Activated B cell treated with CpG ODN at 0.5 μM for 24 hours (primary cell): ENCODE results near the gene TH. TPM values are rescaled to one million over a fixed set of nuclear protein-coding genes. Genes with fewer than 3 reads are reported as not detected.
A peak's percentile ranks its signal among the peaks of the same experiment; 100 is the strongest.

Experiments used
- ATAC-seq: fragments of 200-7000 bp; cut with Tn5 transposase; one replicate; pipeline ENCODE4 v1.10.0; 2021; ENCODE audit warnings: low read depth, mild to moderate bottlenecking, moderate library complexity
- CTCF ChIA-PET: fragments of 350-600 bp; sonication (Branson Sonifier 250); formaldehyde crosslinking; loops from one replicate; lab custom pipeline; 2021; ENCODE audit warnings: antibody characterized with exemption; lab: Charles Lee
- POLR2A ChIA-PET: fragments of 350-600 bp; sonication (Branson Sonifier 250); formaldehyde crosslinking; loops from one replicate; lab custom pipeline; 2021; ENCODE audit warnings: antibody characterized with exemption; lab: Charles Lee
- DNase-seq: peaks from one replicate; pipeline ENCODE4 v3.0.0; 2022
- H3K27ac Mint-ChIP-seq: one replicate; pipeline ENCODE4 v1.8.0; 2020; ENCODE audit warnings: mixed read lengths
- H3K27me3 Mint-ChIP-seq: one replicate; pipeline ENCODE4 v1.8.0; 2021; ENCODE audit warnings: mixed read lengths
- H3K36me3 Mint-ChIP-seq: one replicate; pipeline ENCODE4 v1.8.0; 2021; ENCODE audit warnings: low read depth, mixed read lengths
- H3K4me1 Mint-ChIP-seq: one replicate; pipeline ENCODE4 v1.8.0; 2021; ENCODE audit warnings: mixed read lengths
- H3K4me3 Mint-ChIP-seq: one replicate; pipeline ENCODE4 v1.8.0; 2020; ENCODE audit warnings: mild to moderate bottlenecking, mixed read lengths
- H3K9me3 Mint-ChIP-seq: one replicate; pipeline ENCODE4 v1.8.0; 2020; ENCODE audit warnings: mixed read lengths
- CTCF ChIP-seq: fragments of 200-600 bp; IDR thresholded peaks from one replicate; pipeline ENCODE4 v1.8.0; 2022; ENCODE audit warnings: antibody characterized with exemption, mild to moderate bottlenecking
- intact Hi-C: fragments of 100-400 bp; cut with micrococcal nuclease; formaldehyde crosslinking; loops from one replicate; pipeline ENCODE4 v1.15.1; 2024
- total RNA-seq: library from RNA; stranded (reverse); gene quantifications from 2 replicates; pipeline ENCODE4 v1.2.3, GENCODE V29; 2022

TH gene
- total RNA-seq: not detected in 2 replicates

GRCh38 chr11:2171591-2172003 is at the start of gene TH:
Gene TH, minus strand, starts transcription at chr11:2171815. Its CDS starts 29 bp downstream, at chr11:2171786.
- ChIA-PET POLR2A (no interaction called here), CTCF (no interaction called here)
- no peak for DNase-seq
- Mint-ChIP-seq H3K27me3 (peaks cover 4% of the 10 kb centered on the region), H3K4me1 (no peaks in the 10 kb centered on the region), H3K4me3 (no peak within 1 kb of the TSS), H3K27ac (no peak within 1 kb of the TSS), H3K36me3 (no peaks in the 10 kb centered on the region), H3K9me3 (no peaks in the 10 kb centered on the region)
- TF ChIP-seq CTCF: no peak
- no peak for ATAC-seq
- intact Hi-C loops: no loop called here

- ATAC-seq: no peak
- no peak for TF ChIP-seq CTCF
- intact Hi-C loops: loop anchor here (2.0 kb wide), 1 partner anchor 48 kb away; no protein-coding TSS in a partner anchor
- peaks cover 18% of the 10 kb centered on the region for H3K27me3 Mint-ChIP-seq
- DNase-seq: no peak
- CTCF ChIA-PET: no interaction called here
- peaks cover 6% of the 10 kb centered on the region for H3K9me3 Mint-ChIP-seq
- no peak overlapping the region for H3K4me3 Mint-ChIP-seq
- H3K36me3 Mint-ChIP-seq: no peaks in the 10 kb centered on the region
- POLR2A ChIA-PET: no interaction called here
- peaks cover 9% of the 10 kb centered on the region for H3K4me1 Mint-ChIP-seq
- H3K27ac Mint-ChIP-seq: no peak overlapping the region
Observed at GRCh38 chr11:2221024-2221423, 49.4 kb upstream of the TH start.

- Mint-ChIP-seq H3K27me3 (peaks cover 13% of the 10 kb centered on the region), H3K4me3 (no peak overlapping the region), H3K27ac (peak overlapping the region; percentile 1), H3K9me3 (peaks cover 6% of the 10 kb centered on the region), H3K4me1 (peaks cover 9% of the 10 kb centered on the region), H3K36me3 (no peaks in the 10 kb centered on the region)
- TF ChIP-seq CTCF: no peak
- POLR2A ChIA-PET: no interaction called here
- peak; percentile 21 for ATAC-seq
- CTCF ChIA-PET: no interaction called here
- no peak for DNase-seq
- intact Hi-C loops: loop anchor here (2.0 kb wide), 1 partner anchor 49 kb away; no protein-coding TSS in a partner anchor
Observed at GRCh38 chr11:2220173-2220771, 48.7 kb upstream of the TH start.

- TF ChIP-seq CTCF: no peak
- H3K4me3 Mint-ChIP-seq: no peak overlapping the region
Observed at GRCh38 chr11:2219318-2220017, 47.9 kb upstream of the TH start.

GRCh38 chr11:2218031-2218633 is 46.5 kb upstream of the TH start:
- TF ChIP-seq CTCF: no peak
- Mint-ChIP-seq H3K9me3 (no peaks in the 10 kb centered on the region), H3K4me1 (peaks cover 10% of the 10 kb centered on the region), H3K4me3 (no peak overlapping the region), H3K27ac (no peak overlapping the region), H3K36me3 (no peaks in the 10 kb centered on the region), H3K27me3 (peaks cover 16% of the 10 kb centered on the region)
- POLR2A ChIA-PET: no interaction called here
- CTCF ChIA-PET: no interaction called here
- intact Hi-C loops: no loop called here
- DNase-seq: no peak
- ATAC-seq: no peak

More at GRCh38 chr11:2219318-2220017, 47.9 kb upstream of the TH start:
- peaks cover 13% of the 10 kb centered on the region for H3K27me3 Mint-ChIP-seq
- ATAC-seq: no peak
- ChIA-PET POLR2A (no interaction called here), CTCF (no interaction called here)
- H3K9me3 Mint-ChIP-seq: peaks cover 6% of the 10 kb centered on the region
- intact Hi-C loops: loop anchor here (2.0 kb wide), 1 partner anchor 49 kb away; no protein-coding TSS in a partner anchor
- H3K27ac Mint-ChIP-seq: no peak overlapping the region
- no peak for DNase-seq
- peaks cover 9% of the 10 kb centered on the region for H3K4me1 Mint-ChIP-seq
- no peaks in the 10 kb centered on the region for H3K36me3 Mint-ChIP-seq
